ENCODE measurements around the gene METTL14.

Gene METTL14

DNA sequence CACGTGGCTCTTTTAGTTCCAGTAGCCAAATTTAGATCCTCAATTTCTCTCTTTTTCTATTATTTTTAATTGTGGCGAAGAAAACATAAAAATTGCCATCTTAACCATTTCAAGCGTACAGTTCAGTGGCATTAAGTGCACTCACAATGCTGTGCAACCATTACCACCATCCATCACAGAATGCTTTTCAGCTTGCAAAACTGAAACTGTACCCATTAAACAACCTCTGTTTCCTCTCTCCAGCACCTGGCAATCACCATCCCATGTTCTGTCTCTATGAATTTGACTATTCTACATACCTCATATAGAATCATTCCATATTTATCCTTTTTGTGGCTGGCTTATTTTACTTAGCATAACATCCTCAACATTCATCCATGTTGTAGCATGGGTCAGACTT lies 74.9 kb downstream of the METTL14 start:
- DNase-seq: no peak

DNA sequence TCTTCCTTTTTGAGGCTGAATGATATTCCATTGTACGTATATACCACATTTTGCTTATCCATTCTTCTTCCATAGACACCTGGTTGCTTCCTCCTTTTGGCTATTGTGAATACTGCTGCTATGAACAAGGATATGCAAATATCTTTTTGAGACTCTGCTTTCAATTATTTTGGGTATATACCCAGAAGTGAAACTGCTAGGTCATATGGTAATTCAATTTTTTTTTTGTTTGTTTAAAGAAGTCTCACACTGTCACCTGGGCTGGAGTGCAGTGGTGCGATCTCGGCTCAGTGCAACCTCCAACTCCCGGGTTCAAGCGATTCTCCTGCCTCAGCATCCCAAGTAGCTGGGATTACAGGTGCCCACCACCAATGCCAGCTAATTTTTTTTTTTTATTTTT lies 75.3 kb downstream of the METTL14 start:
- no peak for DNase-seq

DNA sequence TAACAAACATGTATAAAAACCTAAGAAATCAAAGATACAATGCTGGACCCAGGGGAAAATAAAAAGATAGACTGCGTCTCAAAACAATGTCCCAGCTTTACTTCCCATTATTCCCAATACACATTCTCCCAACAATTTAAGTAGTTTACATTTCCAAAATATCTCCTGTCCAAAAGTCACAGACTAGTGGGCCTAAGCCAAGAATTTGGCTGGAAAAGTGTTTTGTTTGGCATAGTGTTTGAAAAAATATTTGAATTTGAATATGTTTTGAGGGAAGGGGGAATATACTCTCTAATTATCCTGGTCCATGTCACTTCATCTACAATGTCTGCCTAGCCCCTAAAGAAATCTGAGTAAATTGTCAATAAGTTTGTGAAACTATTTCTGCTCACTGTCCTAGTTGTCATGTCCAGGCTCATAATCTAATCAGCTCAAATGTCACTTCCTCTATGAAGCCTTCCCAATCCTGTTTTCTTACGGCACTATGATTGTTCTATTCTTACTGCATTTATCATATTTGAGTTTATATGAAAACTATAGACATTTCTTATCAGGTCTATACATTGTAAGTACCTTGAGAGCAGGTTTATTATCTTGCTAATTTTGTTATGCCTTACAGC lies 76.3 kb downstream of the METTL14 start:
- no peak for DNase-seq

DNA sequence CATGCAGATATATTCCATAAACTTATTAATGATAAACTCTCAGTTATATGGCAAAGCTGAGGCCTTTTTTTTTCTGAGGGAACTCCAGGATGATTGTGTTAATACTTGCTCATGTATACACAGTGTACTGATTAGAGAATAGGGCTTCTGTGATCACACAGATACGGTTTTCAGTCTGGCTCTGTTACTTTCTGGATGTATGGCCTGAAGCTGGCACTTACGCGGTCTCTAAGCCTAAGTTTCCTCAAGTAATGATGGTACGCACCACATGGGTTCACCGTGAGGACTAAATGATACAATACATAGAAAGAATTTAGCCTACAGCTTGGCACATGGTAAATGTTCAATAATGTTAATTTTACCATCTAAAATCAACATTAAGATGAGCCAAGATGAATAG lies 77.0 kb downstream of the METTL14 start:
- no peak for DNase-seq

DNA sequence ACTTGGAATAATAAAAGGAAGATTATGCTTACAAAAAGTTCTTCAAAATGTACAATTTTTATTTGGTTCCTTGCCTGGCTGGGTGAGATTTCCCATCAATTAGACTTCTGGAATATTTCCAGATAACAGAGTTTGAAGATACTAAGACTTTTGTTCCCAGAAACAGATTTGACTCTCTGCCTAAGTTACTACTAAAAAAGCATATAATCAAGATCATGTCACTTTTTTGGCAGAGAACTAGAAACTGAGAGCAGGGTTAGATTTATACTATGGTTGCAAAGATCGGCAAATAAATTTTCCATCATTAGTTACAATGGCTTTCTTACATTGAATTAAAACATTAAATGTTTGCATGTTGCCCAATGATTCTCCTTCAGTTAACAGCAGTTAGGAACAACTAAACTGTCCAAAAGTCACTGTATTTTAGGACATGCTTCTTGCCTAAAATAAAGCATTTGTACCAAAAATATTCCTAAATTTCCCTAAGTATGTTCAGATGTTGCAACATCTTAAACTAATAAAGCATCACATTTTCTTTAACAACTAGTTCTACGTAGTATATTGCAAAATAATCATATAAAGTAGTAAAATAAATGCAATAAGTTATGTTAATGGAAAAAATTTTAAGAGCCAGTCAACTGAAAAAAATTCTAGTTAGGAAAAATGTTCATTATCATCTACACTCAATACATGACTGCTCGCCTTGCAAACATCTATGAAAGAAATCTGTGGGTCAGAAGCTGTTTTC lies 77.7 kb downstream of the METTL14 start:
- no peak for DNase-seq

Measured in NCI-H187 (cell line).